ENCODE results near the gene COL1A2. TPM values are rescaled to one million over a fixed set of nuclear protein-coding genes. Genes with fewer than 3 reads are reported as not detected.

The COL1A2 gene
- total RNA-seq, 1 experiment from 2014 or later: 3.0 TPM

- Histone ChIP-seq H3K9ac (ENCODE audit: low read length) (no peak overlapping the region), H3K4me3 (replicated peaks in 1 of 2; ENCODE audit: low read depth in 1 of 2, low read length in 2 of 2) (no peak overlapping the region), H3K27me3 (ENCODE audit: insufficient read depth, low read length) (no peaks in the 10 kb centered on the region), H3K27ac (ENCODE audit: low read depth, low read length) (no peak overlapping the region), H3K79me2 (ENCODE audit: insufficient read depth, low read length) (no peaks in the 10 kb centered on the region), H3K9me3 (ENCODE audit: control insufficient read depth in 1 of 2, insufficient read depth in 1 of 2, low read depth in 1 of 2, low read length in 2 of 2) (no peaks in the 10 kb centered on the region), H3K4me2 (ENCODE audit: low read length) (no peak overlapping the region), H4K20me1 (ENCODE audit: insufficient read depth) (no peaks in the 10 kb centered on the region), H3K36me3 (ENCODE audit: control insufficient read depth in 1 of 2, insufficient read depth in 2 of 2, low read length in 2 of 2) (no peaks in the 10 kb centered on the region), H3K4me1 (ENCODE audit: control insufficient read depth in 1 of 2, insufficient read depth in 2 of 2, low read length in 2 of 2) (0 out of 4 replicates have a peak, but pooled peaks cover 0 to 4% of the 10 kb centered on the region in 2 experiments), H3K9me2 (ENCODE audit: insufficient read depth) (0 out of 2 replicates have a peak, but pooled peaks cover 3% of the 10 kb centered on the region), H2AFZ (ENCODE audit: low read depth, low read length, poor library complexity, severe bottlenecking) (no peak overlapping the region)
- POLR2A ChIA-PET: no interaction called here
- no TSS peak for BruUV-seq (replicated peaks)
- TF ChIP-seq POLR2AphosphoS5 (IDR thresholded peaks at IDR 0.05; ENCODE audit: low read depth, low read length) (no peak), CTCF (IDR thresholded peaks at IDR 0.05 in 2 of 3, conservative IDR thresholded peaks at IDR 0.05 in 1 of 3; ENCODE audit: borderline replicate concordance in 1 of 3, insufficient read depth in 1 of 3, low read depth in 2 of 3, low read length in 2 of 3) (no peak), EGR1 (IDR thresholded peaks at IDR 0.05; ENCODE audit: low read depth) (no peak), ZBTB33 (IDR thresholded peaks at IDR 0.05; ENCODE audit: extremely low read depth, insufficient replicate concordance, low read length) (no peak), JUND (IDR thresholded peaks at IDR 0.05) (no peak)
- ATAC-seq (no peak), DNase-seq (ENCODE audit: low read depth, low spot score) (no peak)
- intact Hi-C loops (cut with micrococcal nuclease): no loop called here
- RAD21 ChIA-PET (ENCODE audit: low non-redundant PET in 1 of 2, low total read pairs in 2 of 2, uncharacterized antibody in 2 of 2, unreplicated experiment in 2 of 2): no interaction called here
- CTCF ChIA-PET: no interaction called here
Measured at GRCh38 chr7:94348142-94348541, 46.6 kb upstream of the COL1A2 start.

Data from HCT116 (cell line).